HG03460 (cell line): ENCODE data around the gene HDAC11.

ENCODE experiments used
- ATAC-seq: cut with Tn5 transposase; IDR thresholded peaks from one replicate; pipeline ENCODE4 v1.9.1; 2021; ENCODE audit not compliant: unreplicated experiment

Gene HDAC11

GRCh38 chr3:13539671-13540070 lies 59.6 kb downstream of the HDAC11 start:
- no peak for ATAC-seq

DNA sequence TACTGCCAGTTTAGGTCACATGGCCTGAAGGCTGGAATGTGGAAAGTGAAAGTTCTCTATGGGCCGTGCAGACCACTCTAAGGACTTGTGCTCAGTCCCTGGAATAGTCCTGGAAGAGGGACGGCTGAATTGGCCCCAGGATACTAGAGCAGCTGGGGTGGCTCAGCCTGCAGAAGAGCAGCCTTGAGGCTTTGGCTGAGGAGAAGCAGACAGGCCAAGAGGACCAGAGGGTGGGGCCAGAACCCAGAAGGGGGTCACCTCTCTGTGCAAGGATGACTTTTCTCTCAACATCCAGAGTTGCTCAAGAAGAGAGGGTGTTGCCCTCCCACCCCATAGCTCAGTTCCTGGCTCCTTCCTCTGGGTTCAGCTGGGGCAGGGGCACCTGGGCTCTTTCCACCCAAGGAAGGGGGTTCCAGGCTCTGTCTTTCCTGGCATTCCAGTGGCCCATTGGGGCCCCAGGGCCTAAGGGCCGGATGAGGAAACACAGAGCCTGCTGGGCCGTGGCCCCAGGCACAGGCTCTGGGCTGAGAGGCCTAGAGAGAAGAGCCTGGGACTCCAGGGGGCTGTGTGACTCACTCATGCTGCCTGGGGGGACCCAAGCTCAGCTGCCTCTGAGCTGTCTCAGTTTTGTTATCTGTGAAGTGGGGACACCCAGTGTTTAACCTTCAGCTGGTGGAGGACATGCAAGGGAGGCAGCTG lies 60.3 kb downstream of the HDAC11 start:
- no peak for ATAC-seq

DNA sequence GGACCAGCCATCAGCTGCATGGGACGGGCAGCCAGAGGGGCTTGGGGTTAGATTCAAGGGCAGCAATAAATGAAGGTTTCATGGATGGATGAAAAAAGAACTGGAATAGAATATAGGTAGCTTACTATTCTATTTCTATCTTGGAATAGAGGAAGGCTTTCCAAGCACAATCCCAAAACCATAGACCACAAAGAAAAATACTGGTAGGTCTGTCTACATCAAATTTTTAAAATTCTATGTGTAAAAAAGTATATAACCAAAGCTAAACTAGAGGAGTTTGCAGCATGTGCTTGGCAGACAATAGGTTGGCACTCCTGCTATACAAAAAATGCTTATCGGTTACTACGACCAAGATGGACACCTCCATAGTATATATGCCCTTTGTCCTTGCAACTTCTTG lies 61.6 kb downstream of the HDAC11 start:
- no peak for ATAC-seq

- no peak for ATAC-seq
Observed at GRCh38 chr3:13542142-13542541, 62.0 kb downstream of the HDAC11 start.

GRCh38 chr3:13543253-13543652 lies 63.1 kb downstream of the HDAC11 start:
- no peak for ATAC-seq

- ATAC-seq, result no peak
Observed at GRCh38 chr3:13544293-13544831, 64.3 kb downstream of the HDAC11 start.

GRCh38 chr3:13544951-13545651 lies 65.0 kb downstream of the HDAC11 start:
- ATAC-seq, result no peak

GRCh38 chr3:13545952-13546454 lies 65.9 kb downstream of the HDAC11 start:
- no peak for ATAC-seq

DNA sequence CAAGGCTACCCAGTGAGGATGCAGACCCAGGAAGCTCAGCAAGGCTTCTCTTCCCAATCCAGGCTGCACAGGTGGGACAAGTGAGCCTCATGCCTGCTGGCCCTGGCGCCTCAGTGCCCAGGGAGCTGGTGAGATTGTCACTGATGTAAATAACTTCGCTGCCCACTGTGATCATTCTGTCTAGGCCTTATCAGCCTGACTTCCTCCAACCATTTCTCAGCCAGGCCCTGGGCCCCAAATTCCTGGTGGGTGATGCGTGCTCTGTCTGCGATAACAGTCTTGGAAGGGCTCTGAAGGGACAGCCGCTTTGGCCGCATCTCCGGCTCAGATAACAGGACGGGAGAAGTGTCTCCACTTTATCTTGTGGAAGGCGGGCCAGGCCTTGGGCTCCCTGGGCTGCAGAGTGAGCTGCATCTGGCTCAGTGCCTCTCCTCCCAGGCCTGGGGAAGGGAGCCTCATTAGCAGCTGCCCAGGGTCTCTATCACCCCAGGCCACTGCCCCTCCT lies 66.6 kb downstream of the HDAC11 start:
- ATAC-seq, result no peak

DNA sequence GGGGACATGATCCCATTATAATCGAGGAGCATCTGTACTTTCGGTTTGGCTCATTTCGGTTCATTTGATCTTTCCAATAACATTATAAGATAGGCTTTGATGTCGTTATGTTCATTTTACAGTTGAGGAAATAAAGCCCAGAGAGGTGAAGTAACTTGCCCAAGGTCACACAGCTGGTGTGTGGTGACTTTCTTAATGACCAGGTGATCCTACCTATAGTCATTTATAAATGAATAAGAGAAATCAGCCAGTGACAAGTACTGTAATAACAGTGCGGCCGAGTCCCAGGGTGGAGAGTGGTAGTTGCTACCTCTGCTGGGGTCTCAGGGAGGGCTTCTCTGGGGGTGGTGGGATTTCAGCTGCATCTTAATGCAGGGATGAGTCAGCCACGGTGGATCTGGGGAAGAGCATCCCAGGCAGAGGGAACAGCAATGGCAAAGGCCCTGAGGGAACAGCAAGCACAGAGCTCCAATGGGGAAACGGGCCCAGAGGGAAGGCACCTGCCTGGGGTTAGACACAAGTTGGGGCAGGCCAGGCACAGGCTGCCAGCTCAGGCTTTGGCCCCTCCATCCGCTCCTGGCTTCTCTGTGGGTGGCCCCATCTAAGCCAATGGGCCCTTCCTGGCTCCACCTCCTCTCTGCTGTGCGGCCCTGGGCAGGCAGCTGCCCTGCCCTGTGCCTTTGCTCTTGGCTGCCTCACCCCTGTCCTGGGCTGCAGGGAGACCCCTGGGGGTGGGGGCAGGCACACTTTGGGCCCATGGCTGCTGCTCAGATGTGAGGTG lies 67.7 kb downstream of the HDAC11 start:
- no peak for ATAC-seq

- no peak for ATAC-seq
Observed at GRCh38 chr3:13548696-13549622, 68.9 kb downstream of the HDAC11 start, which contains the start of gene FBLN2. TSS of gene FBLN2 (plus strand) at chr3:13549125. CDS start at chr3:13570356, 21,231 bp downstream.

GRCh38 chr3:13549623-13550422 lies 69.7 kb downstream of the HDAC11 start:
- no peak for ATAC-seq

- no peak for ATAC-seq
Observed at GRCh38 chr3:13550423-13550690, 70.3 kb downstream of the HDAC11 start.

DNA sequence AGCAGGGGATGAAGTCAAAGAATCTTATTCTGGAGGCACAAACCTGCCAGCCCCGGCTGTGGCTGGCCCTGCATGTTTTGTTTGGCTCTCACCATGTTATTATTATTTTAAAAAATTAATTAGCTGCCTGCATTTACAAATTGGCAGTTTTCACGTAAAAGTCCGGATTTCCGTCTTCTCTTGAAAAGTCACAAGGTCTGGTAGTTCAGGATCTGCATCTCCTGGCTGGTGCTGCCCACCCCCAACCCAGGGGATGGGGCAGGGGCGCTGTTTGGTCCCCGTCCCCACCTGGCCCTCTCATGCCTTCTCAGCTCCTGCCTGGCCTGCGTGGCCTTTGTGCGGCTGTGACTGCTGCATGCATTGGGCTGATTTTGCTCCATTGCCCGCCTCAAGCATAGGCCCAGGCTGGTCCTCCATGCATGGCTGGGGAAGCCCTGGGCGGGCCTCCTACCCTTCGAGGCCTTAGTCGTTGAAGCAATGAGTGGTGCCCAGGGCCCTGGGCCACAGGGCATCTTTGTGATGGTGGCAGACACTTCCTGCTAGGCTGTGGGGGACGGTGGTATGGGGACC lies 70.8 kb downstream of the HDAC11 start:
- no peak for ATAC-seq

GRCh38 chr3:13552857-13553652 lies 72.9 kb downstream of the HDAC11 start:
- ATAC-seq, result no peak

DNA sequence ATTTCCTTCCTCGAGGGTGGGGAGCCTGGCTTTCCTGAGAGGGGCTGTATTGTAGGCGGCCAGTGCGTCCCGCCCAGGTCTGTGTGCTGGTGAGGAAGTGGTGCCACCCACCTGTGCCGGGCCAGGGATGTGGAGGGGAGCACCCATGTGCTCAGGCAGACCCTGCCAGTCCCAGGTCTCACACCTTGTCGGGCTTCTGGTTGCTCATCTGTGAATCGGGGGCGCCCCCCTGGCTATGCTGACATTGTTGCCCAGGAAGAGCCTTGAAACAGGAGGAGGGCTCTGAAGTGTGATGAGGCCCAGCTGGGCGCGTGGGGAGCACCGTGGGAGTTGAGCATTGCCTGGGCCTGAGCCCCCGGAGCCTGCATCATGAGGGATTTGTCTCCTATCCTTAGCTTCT lies 73.6 kb downstream of the HDAC11 start:
- ATAC-seq, result no peak

DNA sequence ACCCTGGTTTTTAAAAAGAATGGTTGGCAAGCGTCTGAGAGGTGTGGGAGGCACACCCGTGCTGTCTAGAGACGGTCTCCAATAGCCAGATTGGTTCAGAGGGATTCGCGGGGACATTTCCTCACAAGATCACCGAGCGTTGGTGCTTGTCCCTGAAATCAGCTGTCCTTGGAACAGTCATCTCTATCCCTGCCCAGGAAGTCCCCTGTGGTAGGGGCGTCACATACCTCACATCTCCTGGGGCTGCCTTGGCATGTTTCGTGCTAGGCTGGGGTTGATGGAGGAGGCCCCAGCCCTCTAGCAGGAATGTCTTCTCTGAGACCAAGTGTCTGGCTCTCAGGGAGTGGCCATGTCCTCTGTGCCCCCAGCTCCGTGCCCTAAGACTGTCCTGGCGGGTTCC lies 75.6 kb downstream of the HDAC11 start:
- ATAC-seq, result no peak
